Karpas-422 (cell line): ENCODE measurements around the gene AK5. TPM values are rescaled to one million over a fixed set of nuclear protein-coding genes. Genes with fewer than 3 reads are reported as not detected.

Experiments
- DNase-seq: peaks from one replicate; pipeline ENCODE4 v3.0.0-alpha.2; 2015
- H2AFZ ChIP-seq: fragments of 200-600 bp; sonication (generic); 2 replicates; pipeline ENCODE4 v1.6.1; 2014; ENCODE audit warnings: antibody characterized with exemption, low read length, mixed read lengths
- H3K27ac ChIP-seq: fragments of 200-600 bp; sonication (generic); 2 replicates; pipeline ENCODE4 v1.5.1; 2014; ENCODE audit warnings: mild to moderate bottlenecking, low read length, moderate library complexity
- H3K27me3 ChIP-seq: fragments of 200-600 bp; sonication (generic); 2 replicates; pipeline ENCODE4 v1.6.1; 2014; ENCODE audit warnings: low read length, mixed read lengths
- H3K36me3 ChIP-seq: fragments of 200-600 bp; sonication (generic); 2 replicates; pipeline ENCODE4 v1.6.1; 2014; ENCODE audit warnings: low read length, mixed read lengths; ENCODE audit not compliant: insufficient read depth
- H3K4me1 ChIP-seq: fragments of 200-600 bp; sonication (generic); 2 replicates; pipeline ENCODE4 v1.6.1; 2014; ENCODE audit warnings: mild to moderate bottlenecking, low read length, mixed read lengths
- H3K4me2 ChIP-seq: fragments of 200-600 bp; sonication (generic); 2 replicates; pipeline ENCODE4 v1.6.1; 2014; ENCODE audit warnings: low read length, low read depth, mild to moderate bottlenecking; ENCODE audit not compliant: poor library complexity, severe bottlenecking
- H3K4me3 ChIP-seq: fragments of 200-600 bp; sonication (generic); 2 replicates; pipeline ENCODE4 v1.5.1; 2014; ENCODE audit warnings: mild to moderate bottlenecking, antibody characterized with exemption, low read length, mixed read lengths
- H3K79me2 ChIP-seq: fragments of 200-600 bp; sonication (generic); 2 replicates; pipeline ENCODE4 v1.6.1; 2014; ENCODE audit warnings: mild to moderate bottlenecking, low read length, mixed read lengths
- H3K9ac ChIP-seq: fragments of 200-600 bp; sonication (generic); 2 replicates; pipeline ENCODE4 v1.6.0; 2014; ENCODE audit warnings: low read length
- H3K9me2 ChIP-seq: fragments of 200-600 bp; sonication (generic), shearing (Covaris generic); replicated peaks from 2 replicates; pipeline ENCODE4 v1.6.0; 2014; ENCODE audit warnings: mild to moderate bottlenecking, low read length, moderate library complexity; ENCODE audit not compliant: insufficient read depth
- H3K9me3 ChIP-seq: fragments of 300-700, 200-600 bp; sonication (generic); 2 replicates; pipeline ENCODE4 v1.6.1; 2014; ENCODE audit warnings: low read length, mixed read lengths
- H4K20me1 ChIP-seq: fragments of 200-600 bp; sonication (generic); 2 replicates; pipeline ENCODE4 v1.6.1; 2014; ENCODE audit warnings: mild to moderate bottlenecking, antibody characterized with exemption, low read length, low read depth; ENCODE audit not compliant: insufficient read depth
- total RNA-seq: library from RNA; depleted of rRNA; stranded (reverse); fragments of >200 nt; shearing (Covaris generic); gene quantifications from 2 replicates; pipeline ENCODE4 v1.2.3, GENCODE V29; 2014; ENCODE audit warnings: low replicate concordance

The AK5 gene
- total RNA-seq, 1 experiment from 2014 or later = not detected

DNA sequence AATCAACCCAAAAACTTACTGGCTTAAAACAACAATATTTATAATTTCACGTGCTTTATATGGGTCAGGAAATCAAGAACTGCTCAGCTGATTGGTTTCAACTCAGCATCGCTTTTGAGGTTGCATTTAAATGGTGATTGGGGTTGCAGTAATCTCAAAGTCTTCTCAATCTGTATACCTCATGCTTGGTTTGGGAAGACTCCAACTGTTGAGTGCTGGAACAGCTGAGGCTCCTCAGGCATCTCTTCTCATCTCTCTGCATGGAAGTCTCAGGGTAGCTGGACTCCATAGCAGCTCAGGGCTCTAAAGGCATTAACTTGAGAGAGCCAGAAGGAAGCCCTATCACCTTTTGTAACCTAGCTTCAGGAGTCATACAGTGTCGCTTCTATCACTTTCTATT is 35.1 kb downstream of the AK5 start:
- H3K79me2 ChIP-seq = no peaks in the 10 kb centered on the region
- no peak overlapping the region for H3K4me3 ChIP-seq
- H3K27me3 ChIP-seq = 0 out of 2 replicates have a peak, but pooled peaks cover 3% of the 10 kb centered on the region
- no peaks in the 10 kb centered on the region for H3K9me3 ChIP-seq
- H3K9me2 ChIP-seq = no peaks in the 10 kb centered on the region
- DNase-seq = no peak
- no peaks in the 10 kb centered on the region for H4K20me1 ChIP-seq
- H3K36me3 ChIP-seq = no peaks in the 10 kb centered on the region
- H2AFZ ChIP-seq = no peak overlapping the region
- no peak overlapping the region for H3K9ac ChIP-seq
- peaks cover 5% of the 10 kb centered on the region; the same call in 1 of the 2 replicates for H3K4me1 ChIP-seq
- H3K4me2 ChIP-seq = no peak overlapping the region
- no peak overlapping the region for H3K27ac ChIP-seq

- Histone ChIP-seq H3K36me3 (no peaks in the 10 kb centered on the region), H4K20me1 (no peaks in the 10 kb centered on the region), H3K4me3 (no peak overlapping the region), H3K4me2 (no peak overlapping the region), H3K9me3 (no peaks in the 10 kb centered on the region), H2AFZ (no peak overlapping the region), H3K9me2 (no peaks in the 10 kb centered on the region), H3K27ac (no peak overlapping the region), H3K9ac (no peak overlapping the region), H3K4me1 (no peaks in the 10 kb centered on the region), H3K27me3 (0 out of 2 replicates have a peak, but pooled peaks cover 3% of the 10 kb centered on the region), H3K79me2 (no peaks in the 10 kb centered on the region)
- DNase-seq = no peak
These were observed 37.4 kb downstream of the AK5 start for GRCh38 chr1:77319036-77319705.

GRCh38 chr1:77322061-77322900 is 40.5 kb downstream of the AK5 start:
- H3K4me1 ChIP-seq = no peaks in the 10 kb centered on the region
- no peaks in the 10 kb centered on the region for H3K36me3 ChIP-seq
- H3K79me2 ChIP-seq = no peaks in the 10 kb centered on the region
- no peaks in the 10 kb centered on the region for H3K9me3 ChIP-seq
- H3K4me2 ChIP-seq = no peak overlapping the region
- no peak for DNase-seq
- H3K9me2 ChIP-seq = no peaks in the 10 kb centered on the region
- no peak overlapping the region for H3K27ac ChIP-seq
- 0 out of 2 replicates have a peak, but pooled peaks cover 3% of the 10 kb centered on the region for H3K27me3 ChIP-seq
- H2AFZ ChIP-seq = no peak overlapping the region
- H3K4me3 ChIP-seq = no peak overlapping the region
- no peaks in the 10 kb centered on the region for H4K20me1 ChIP-seq
- H3K9ac ChIP-seq = no peak overlapping the region

GRCh38 chr1:77333501-77333900 is 51.7 kb downstream of the AK5 start:
- Histone ChIP-seq H3K9me2 (no peaks in the 10 kb centered on the region), H3K4me2 (no peak overlapping the region), H3K4me1 (no peaks in the 10 kb centered on the region), H3K9ac (no peak overlapping the region), H3K4me3 (no peak overlapping the region), H4K20me1 (no peaks in the 10 kb centered on the region), H3K79me2 (no peaks in the 10 kb centered on the region), H3K27me3 (no peaks in the 10 kb centered on the region), H3K9me3 (no peaks in the 10 kb centered on the region), H3K36me3 (no peaks in the 10 kb centered on the region), H3K27ac (no peak overlapping the region), H2AFZ (no peak overlapping the region)
- DNase-seq = no peak

DNA sequence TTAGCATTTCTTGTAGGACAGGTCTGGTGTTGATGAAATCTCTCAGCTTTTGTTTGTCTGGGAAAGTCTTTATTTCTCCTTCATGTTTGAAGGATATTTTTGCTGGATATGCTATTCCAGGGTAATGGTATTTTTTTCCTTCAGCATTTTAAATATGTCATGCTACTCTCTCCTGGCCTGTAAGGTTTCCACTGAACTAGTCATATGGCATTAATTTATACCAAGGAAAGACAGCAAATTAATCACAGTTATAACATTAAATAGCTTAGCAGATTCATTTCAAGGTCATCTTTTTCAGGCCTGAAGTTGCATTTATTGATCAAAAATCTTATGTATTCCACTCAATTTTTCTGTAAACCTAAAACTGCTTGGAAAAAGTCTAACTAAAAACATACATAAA is 54.9 kb downstream of the AK5 start:
- Histone ChIP-seq H3K9me2 (no peaks in the 10 kb centered on the region), H3K9me3 (no peaks in the 10 kb centered on the region), H3K79me2 (no peaks in the 10 kb centered on the region), H3K4me3 (no peak overlapping the region), H3K4me1 (no peaks in the 10 kb centered on the region), H4K20me1 (no peaks in the 10 kb centered on the region), H3K27me3 (no peaks in the 10 kb centered on the region), H2AFZ (no peak overlapping the region), H3K9ac (no peak overlapping the region), H3K27ac (no peak overlapping the region), H3K4me2 (no peak overlapping the region), H3K36me3 (no peaks in the 10 kb centered on the region)
- DNase-seq = no peak

GRCh38 chr1:77339326-77339725 is 57.5 kb downstream of the AK5 start:
- DNase-seq = no peak
- H3K4me1 ChIP-seq = no peaks in the 10 kb centered on the region
- H3K27me3 ChIP-seq = no peaks in the 10 kb centered on the region
- H3K9ac ChIP-seq = no peak overlapping the region
- no peaks in the 10 kb centered on the region for H3K9me2 ChIP-seq
- no peaks in the 10 kb centered on the region for H3K9me3 ChIP-seq
- no peak overlapping the region for H3K27ac ChIP-seq
- no peaks in the 10 kb centered on the region for H4K20me1 ChIP-seq
- no peak overlapping the region for H3K4me3 ChIP-seq
- no peak overlapping the region for H3K4me2 ChIP-seq
- no peak overlapping the region for H2AFZ ChIP-seq
- H3K79me2 ChIP-seq = no peaks in the 10 kb centered on the region
- no peaks in the 10 kb centered on the region for H3K36me3 ChIP-seq

- no peaks in the 10 kb centered on the region for H3K9me2 ChIP-seq
- H3K27ac ChIP-seq = no peak overlapping the region
- no peaks in the 10 kb centered on the region for H3K79me2 ChIP-seq
- no peaks in the 10 kb centered on the region for H4K20me1 ChIP-seq
- no peaks in the 10 kb centered on the region for H3K36me3 ChIP-seq
- no peaks in the 10 kb centered on the region for H3K9me3 ChIP-seq
- no peak overlapping the region for H3K9ac ChIP-seq
- no peaks in the 10 kb centered on the region for H3K27me3 ChIP-seq
- DNase-seq = no peak
- no peak overlapping the region for H2AFZ ChIP-seq
- H3K4me3 ChIP-seq = no peak overlapping the region
- H3K4me1 ChIP-seq = no peaks in the 10 kb centered on the region
- no peak overlapping the region for H3K4me2 ChIP-seq
These were observed 59.4 kb downstream of the AK5 start for GRCh38 chr1:77341195-77341594.

- no peak overlapping the region for H3K9ac ChIP-seq
- H3K4me2 ChIP-seq = no peak overlapping the region
- H3K4me1 ChIP-seq = no peaks in the 10 kb centered on the region
These were observed 60.9 kb downstream of the AK5 start for GRCh38 chr1:77342745-77343144.

More at GRCh38 chr1:77342745-77343144, 60.9 kb downstream of the AK5 start:
- H3K4me3 ChIP-seq = no peak overlapping the region
- H3K27me3 ChIP-seq = no peaks in the 10 kb centered on the region
- no peaks in the 10 kb centered on the region for H4K20me1 ChIP-seq
- no peak overlapping the region for H3K27ac ChIP-seq
- no peak for DNase-seq
- H3K36me3 ChIP-seq = no peaks in the 10 kb centered on the region
- no peak overlapping the region for H2AFZ ChIP-seq
- no peaks in the 10 kb centered on the region for H3K79me2 ChIP-seq
- no peaks in the 10 kb centered on the region for H3K9me3 ChIP-seq
- H3K9me2 ChIP-seq = no peaks in the 10 kb centered on the region
